Type B pancreatic cell (in vitro differentiated cells): ENCODE results near the gene STXBP4. TPM values are rescaled to one million over a fixed set of nuclear protein-coding genes. Genes with fewer than 3 reads are reported as not detected.

Source experiments
- DNase-seq: peaks from one replicate; pipeline ENCODE4 v3.0.0; 2021; ENCODE audit warnings: mixed read lengths; ENCODE audit not compliant: unreplicated experiment; ENCODE audit errors: extremely low spot score
- H3K27ac Mint-ChIP-seq: 2 replicates; pipeline ENCODE4 v1.8.0; 2021; ENCODE audit warnings: mild to moderate bottlenecking, mixed read lengths
- H3K27me3 Mint-ChIP-seq: 2 replicates; pipeline ENCODE4 v1.8.0; 2021; ENCODE audit warnings: mixed read lengths
- H3K36me3 Mint-ChIP-seq: 2 replicates; pipeline ENCODE4 v1.8.0; 2021; ENCODE audit warnings: mixed read lengths
- H3K4me1 Mint-ChIP-seq: one replicate; pipeline ENCODE4 v1.8.0; 2021; ENCODE audit warnings: mixed read lengths; ENCODE audit not compliant: unreplicated experiment
- H3K4me3 Mint-ChIP-seq: 2 replicates; pipeline ENCODE4 v1.8.0; 2021; ENCODE audit warnings: mild to moderate bottlenecking, mixed read lengths
- H3K9me3 Mint-ChIP-seq: 2 replicates; pipeline ENCODE4 v1.8.0; 2021; ENCODE audit warnings: mixed read lengths
- total RNA-seq: library from RNA; stranded (reverse); gene quantifications from 2 replicates; pipeline ENCODE4 v1.2.1, GENCODE V29; 2021; ENCODE audit warnings: low replicate concordance
- TF ChIP-seq, protein P1 (sequence below): fragments of 200-600 bp; sonication (generic); conservative IDR thresholded peaks from 2 replicates; pipeline ENCODE4 v1.5.0; 2021; ENCODE audit warnings: antibody characterized with exemption, mild to moderate bottlenecking

Gene STXBP4
- total RNA-seq, 1 donor from 2014 or later, result 23.7 TPM

DNA sequence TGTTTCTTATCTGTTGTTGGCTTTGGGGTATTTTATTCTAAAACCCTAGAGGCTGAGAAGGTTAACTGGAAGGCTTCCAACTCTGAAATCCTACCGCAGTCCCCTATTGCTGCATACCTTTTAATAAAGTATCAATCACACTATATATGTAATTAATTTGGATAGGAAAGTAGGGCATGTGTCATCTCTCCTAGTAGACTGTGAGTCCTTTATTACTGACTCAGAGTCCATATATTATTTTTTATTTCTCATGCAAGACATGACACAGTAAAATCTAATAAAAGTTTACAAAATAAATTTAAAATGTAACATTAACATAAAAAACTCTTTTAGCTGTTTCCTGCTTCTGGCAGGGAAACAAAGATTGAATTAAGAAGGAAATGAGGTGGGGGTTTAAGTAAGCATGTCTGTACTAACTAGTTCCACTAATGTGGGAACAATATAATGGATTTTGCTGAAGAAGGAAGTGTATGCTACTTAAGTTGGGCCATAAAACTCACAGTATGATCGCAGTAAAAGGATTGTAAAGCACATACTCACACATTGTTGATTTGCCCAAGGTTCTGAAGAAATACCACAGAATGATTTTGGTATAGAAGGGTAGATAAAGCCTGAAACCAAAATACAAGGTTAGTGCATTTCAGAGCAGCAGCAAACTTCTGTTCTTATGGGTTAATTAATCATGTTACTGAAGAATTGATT, 198.6 kb downstream of the STXBP4 start:
- Mint-ChIP-seq H3K27ac (no peak overlapping the region), H3K9me3 (no peaks in the 10 kb centered on the region), H3K4me1 (peaks cover 12% of the 10 kb centered on the region), H3K4me3 (no peak overlapping the region), H3K27me3 (no peaks in the 10 kb centered on the region), H3K36me3 (peaks cover 15% of the 10 kb centered on the region)
- no peak for DNase-seq
- TF ChIP-seq, protein P1, sequence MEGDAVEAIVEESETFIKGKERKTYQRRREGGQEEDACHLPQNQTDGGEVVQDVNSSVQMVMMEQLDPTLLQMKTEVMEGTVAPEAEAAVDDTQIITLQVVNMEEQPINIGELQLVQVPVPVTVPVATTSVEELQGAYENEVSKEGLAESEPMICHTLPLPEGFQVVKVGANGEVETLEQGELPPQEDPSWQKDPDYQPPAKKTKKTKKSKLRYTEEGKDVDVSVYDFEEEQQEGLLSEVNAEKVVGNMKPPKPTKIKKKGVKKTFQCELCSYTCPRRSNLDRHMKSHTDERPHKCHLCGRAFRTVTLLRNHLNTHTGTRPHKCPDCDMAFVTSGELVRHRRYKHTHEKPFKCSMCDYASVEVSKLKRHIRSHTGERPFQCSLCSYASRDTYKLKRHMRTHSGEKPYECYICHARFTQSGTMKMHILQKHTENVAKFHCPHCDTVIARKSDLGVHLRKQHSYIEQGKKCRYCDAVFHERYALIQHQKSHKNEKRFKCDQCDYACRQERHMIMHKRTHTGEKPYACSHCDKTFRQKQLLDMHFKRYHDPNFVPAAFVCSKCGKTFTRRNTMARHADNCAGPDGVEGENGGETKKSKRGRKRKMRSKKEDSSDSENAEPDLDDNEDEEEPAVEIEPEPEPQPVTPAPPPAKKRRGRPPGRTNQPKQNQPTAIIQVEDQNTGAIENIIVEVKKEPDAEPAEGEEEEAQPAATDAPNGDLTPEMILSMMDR, result no peak

GRCh38 chr17:55168958-55169687, 200.6 kb downstream of the STXBP4 start:
- Mint-ChIP-seq H3K9me3 (peaks cover 5% of the 10 kb centered on the region), H3K27me3 (no peaks in the 10 kb centered on the region), H3K27ac (no peak overlapping the region), H3K4me1 (peaks cover 12% of the 10 kb centered on the region), H3K4me3 (no peak overlapping the region), H3K36me3 (peaks cover 10% of the 10 kb centered on the region)
- DNase-seq, result no peak
- TF ChIP-seq, protein P1, result no peak

DNA sequence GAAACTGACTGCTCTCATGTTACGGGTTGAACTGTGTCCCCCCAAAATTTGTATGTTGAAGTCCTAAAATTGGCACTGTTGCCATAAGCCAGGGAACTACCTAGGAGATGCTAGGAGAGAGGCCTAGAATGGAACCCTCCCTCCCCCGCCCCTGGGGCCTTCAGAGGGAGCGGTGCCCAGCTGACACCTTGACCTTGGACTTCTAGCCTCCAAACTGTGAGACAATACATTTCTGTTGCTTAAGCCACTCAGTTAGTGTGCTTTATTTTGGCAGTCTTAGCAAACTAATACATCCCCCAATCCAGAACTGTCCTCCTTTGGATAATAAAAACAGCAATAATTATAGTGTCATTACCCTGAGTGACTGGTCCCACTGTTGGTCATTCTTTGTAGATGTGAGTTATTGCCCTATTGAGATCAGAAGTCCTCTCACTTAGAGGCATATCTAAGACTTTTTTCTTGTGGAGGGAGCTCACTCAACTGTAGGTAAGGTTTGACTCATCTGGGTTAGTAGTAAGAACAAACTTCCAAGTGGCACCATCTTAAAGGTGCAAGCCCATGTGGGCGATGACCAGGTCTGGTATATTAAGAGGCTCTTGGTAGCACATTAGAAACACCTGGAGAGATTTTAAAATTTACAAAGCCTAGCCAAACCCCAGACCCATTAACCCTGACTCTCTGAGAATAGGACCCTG, 203.2 kb downstream of the STXBP4 start:
- DNase-seq, result no peak
- H3K36me3 Mint-ChIP-seq, result peaks cover 7% of the 10 kb centered on the region
- TF ChIP-seq, protein P1, result no peak
- no peak overlapping the region for H3K27ac Mint-ChIP-seq
- H3K27me3 Mint-ChIP-seq, result no peaks in the 10 kb centered on the region
- peaks cover 33% of the 10 kb centered on the region for H3K4me1 Mint-ChIP-seq
- no peak overlapping the region for H3K4me3 Mint-ChIP-seq
- peaks cover 13% of the 10 kb centered on the region for H3K9me3 Mint-ChIP-seq

DNA sequence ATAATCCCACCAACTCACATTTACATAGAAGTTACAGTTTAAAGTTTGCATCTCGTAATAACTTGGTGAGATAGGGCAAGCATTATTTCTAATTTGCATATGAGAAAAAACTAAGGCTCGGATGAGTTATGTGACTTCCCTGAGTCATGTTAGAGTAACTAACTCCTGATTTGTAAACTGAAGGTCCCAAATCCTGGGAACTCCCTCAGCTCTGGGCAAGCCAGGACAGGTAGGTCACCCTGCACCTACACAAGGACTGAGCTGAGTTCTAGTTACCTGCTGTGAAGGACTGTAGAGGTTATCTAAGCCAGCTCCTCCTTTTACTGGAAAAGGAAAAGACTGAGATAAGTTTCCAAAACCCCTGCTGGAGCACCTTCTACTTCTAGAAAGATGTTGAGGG, 204.0 kb downstream of the STXBP4 start:
- TF ChIP-seq, protein P1, result no peak
- Mint-ChIP-seq H3K27me3 (no peaks in the 10 kb centered on the region), H3K4me3 (no peak overlapping the region), H3K4me1 (peaks cover 38% of the 10 kb centered on the region), H3K27ac (no peak overlapping the region), H3K9me3 (peaks cover 13% of the 10 kb centered on the region), H3K36me3 (peaks cover 7% of the 10 kb centered on the region)
- no peak for DNase-seq

- Mint-ChIP-seq H3K36me3 (peaks cover 7% of the 10 kb centered on the region), H3K27me3 (no peaks in the 10 kb centered on the region), H3K4me1 (peaks cover 35% of the 10 kb centered on the region), H3K27ac (no peak overlapping the region), H3K9me3 (peaks cover 13% of the 10 kb centered on the region), H3K4me3 (no peak overlapping the region)
- TF ChIP-seq, protein P1, result no peak
- DNase-seq, result no peak
Measured at GRCh38 chr17:55174133-55174532, 205.6 kb downstream of the STXBP4 start.
